Body of pancreas (tissue), 4 donors: Measurements from ENCODE around the gene AMELX.

Source experiments
- POLR2A ChIP-seq, 3 donors: fragments of 450-650 bp; IDR thresholded peaks; one replicate each; pipeline ENCODE4 v1.6.1; 2016; ENCODE audit warnings: antibody characterized with exemption in 3 of 3, mild to moderate bottlenecking in 2 of 3
- TF ChIP-seq, protein P1 (sequence below), 7 experiments: fragments of 450-650 bp in 4 of 7; fragments of 200-600 bp in 3 of 7; sonication (generic) in 3 of 7; IDR thresholded peaks; one replicate each; pipeline ENCODE4 v1.5.1; 2016 to 2019; ENCODE audit warnings: antibody characterized with exemption in 7 of 7

GRCh38 chrX:11305641-11306040 lies 12.4 kb downstream of the AMELX start:
- TF ChIP-seq POLR2A (IDR thresholded peaks at IDR 0.05): no peak
- TF ChIP-seq, protein P1, sequence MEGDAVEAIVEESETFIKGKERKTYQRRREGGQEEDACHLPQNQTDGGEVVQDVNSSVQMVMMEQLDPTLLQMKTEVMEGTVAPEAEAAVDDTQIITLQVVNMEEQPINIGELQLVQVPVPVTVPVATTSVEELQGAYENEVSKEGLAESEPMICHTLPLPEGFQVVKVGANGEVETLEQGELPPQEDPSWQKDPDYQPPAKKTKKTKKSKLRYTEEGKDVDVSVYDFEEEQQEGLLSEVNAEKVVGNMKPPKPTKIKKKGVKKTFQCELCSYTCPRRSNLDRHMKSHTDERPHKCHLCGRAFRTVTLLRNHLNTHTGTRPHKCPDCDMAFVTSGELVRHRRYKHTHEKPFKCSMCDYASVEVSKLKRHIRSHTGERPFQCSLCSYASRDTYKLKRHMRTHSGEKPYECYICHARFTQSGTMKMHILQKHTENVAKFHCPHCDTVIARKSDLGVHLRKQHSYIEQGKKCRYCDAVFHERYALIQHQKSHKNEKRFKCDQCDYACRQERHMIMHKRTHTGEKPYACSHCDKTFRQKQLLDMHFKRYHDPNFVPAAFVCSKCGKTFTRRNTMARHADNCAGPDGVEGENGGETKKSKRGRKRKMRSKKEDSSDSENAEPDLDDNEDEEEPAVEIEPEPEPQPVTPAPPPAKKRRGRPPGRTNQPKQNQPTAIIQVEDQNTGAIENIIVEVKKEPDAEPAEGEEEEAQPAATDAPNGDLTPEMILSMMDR (IDR thresholded peaks at IDR 0.05): no peak
